WERI-Rb-1 (cell line): Measurements from ENCODE around the gene CTIF.

Source experiments
- DNase-seq: peaks from one replicate; pipeline ENCODE4 v3.0.0-alpha.2; 2020
- H3K27ac ChIP-seq: fragments of 250-450 bp; sonication (Bioruptor Pico); 2 replicates; pipeline ENCODE4 v1.5.1; 2020; ENCODE audit warnings: mild to moderate bottlenecking, moderate library complexity
- H3K27me3 ChIP-seq: fragments of 250-450 bp; sonication (Bioruptor Pico); 2 replicates; pipeline ENCODE4 v1.5.1; 2021; ENCODE audit warnings: mild to moderate bottlenecking, low read depth, moderate library complexity; ENCODE audit not compliant: insufficient read depth, severe bottlenecking
- H3K36me3 ChIP-seq: fragments of 250-450 bp; sonication (Bioruptor Pico); 2 replicates; pipeline ENCODE4 v1.5.1; 2020; ENCODE audit warnings: mild to moderate bottlenecking, moderate library complexity
- H3K4me3 ChIP-seq: 2 replicates; pipeline ENCODE4 v1.5.1; 2011; ENCODE audit warnings: low read depth, mild to moderate bottlenecking, control low read depth, low read length
- H3K9me3 ChIP-seq: fragments of 250-450 bp; sonication (Bioruptor Pico); 2 replicates; pipeline ENCODE4 v1.5.1; 2021; ENCODE audit warnings: mild to moderate bottlenecking, moderate library complexity; ENCODE audit not compliant: severe bottlenecking
- CTCF ChIP-seq: IDR thresholded peaks from 2 replicates; pipeline ENCODE4 v1.5.1; 2011; ENCODE audit warnings: low read depth, mild to moderate bottlenecking, control low read depth, inconsistent platforms, low read length

Gene CTIF

GRCh38 chr18:48845174-48845573, 306.3 kb downstream of the CTIF start:
- H3K27me3 ChIP-seq: no peaks in the 10 kb centered on the region
- H3K9me3 ChIP-seq: no peaks in the 10 kb centered on the region
- no peak overlapping the region for H3K4me3 ChIP-seq
- TF ChIP-seq CTCF: no peak
- peaks cover 4% of the 10 kb centered on the region; the same call in 1 of the 2 replicates for H3K36me3 ChIP-seq
- no peak for DNase-seq
- no peak overlapping the region for H3K27ac ChIP-seq

- peaks cover 4% of the 10 kb centered on the region; the same call in 1 of the 2 replicates for H3K36me3 ChIP-seq
- no peak overlapping the region for H3K27ac ChIP-seq
- H3K4me3 ChIP-seq: no peak overlapping the region
- no peak for TF ChIP-seq CTCF
- no peak for DNase-seq
- no peaks in the 10 kb centered on the region for H3K27me3 ChIP-seq
- no peaks in the 10 kb centered on the region for H3K9me3 ChIP-seq
Measured at GRCh38 chr18:48846423-48846932, 307.6 kb downstream of the CTIF start.

- H3K9me3 ChIP-seq: no peaks in the 10 kb centered on the region
- H3K27ac ChIP-seq: no peak overlapping the region
- TF ChIP-seq CTCF: no peak
- DNase-seq: no peak
- H3K36me3 ChIP-seq: peaks cover 4% of the 10 kb centered on the region
- H3K27me3 ChIP-seq: no peaks in the 10 kb centered on the region
- no peak overlapping the region for H3K4me3 ChIP-seq
Measured at GRCh38 chr18:48847807-48848486, 309.1 kb downstream of the CTIF start.

- H3K36me3 ChIP-seq: peaks cover 4% of the 10 kb centered on the region
- DNase-seq: no peak
- no peak for TF ChIP-seq CTCF
- H3K4me3 ChIP-seq: no peak overlapping the region
- H3K27ac ChIP-seq: no peak overlapping the region
- no peaks in the 10 kb centered on the region for H3K27me3 ChIP-seq
- H3K9me3 ChIP-seq: no peaks in the 10 kb centered on the region
Measured at GRCh38 chr18:48848641-48849143, 309.9 kb downstream of the CTIF start.

- Histone ChIP-seq H3K27ac (no peak overlapping the region), H3K36me3 (peaks cover 10% of the 10 kb centered on the region), H3K9me3 (no peaks in the 10 kb centered on the region), H3K4me3 (no peak overlapping the region), H3K27me3 (no peaks in the 10 kb centered on the region)
- TF ChIP-seq CTCF: no peak
- DNase-seq: no peak
Measured at GRCh38 chr18:48850822-48851598, 312.2 kb downstream of the CTIF start.
